GM19099 (cell line): ENCODE results near the gene PTX4.

Experiments
- POLR2A ChIP-seq: IDR thresholded peaks from 3 replicates; pipeline ENCODE4 v1.6.1; 2011; ENCODE audit warnings: low read depth; ENCODE audit not compliant: insufficient read length; ENCODE audit errors: extremely low read depth

Gene PTX4

GRCh38 chr16:1497014-1497598, 8.4 kb upstream of the PTX4 start:
- no peak for TF ChIP-seq POLR2A

GRCh38 chr16:1496464-1496863, 7.7 kb upstream of the PTX4 start:
- TF ChIP-seq POLR2A = no peak

GRCh38 chr16:1495889-1496262, 7.1 kb upstream of the PTX4 start:
- no peak for TF ChIP-seq POLR2A

GRCh38 chr16:1495211-1495888, 6.6 kb upstream of the PTX4 start:
- no peak for TF ChIP-seq POLR2A

DNA sequence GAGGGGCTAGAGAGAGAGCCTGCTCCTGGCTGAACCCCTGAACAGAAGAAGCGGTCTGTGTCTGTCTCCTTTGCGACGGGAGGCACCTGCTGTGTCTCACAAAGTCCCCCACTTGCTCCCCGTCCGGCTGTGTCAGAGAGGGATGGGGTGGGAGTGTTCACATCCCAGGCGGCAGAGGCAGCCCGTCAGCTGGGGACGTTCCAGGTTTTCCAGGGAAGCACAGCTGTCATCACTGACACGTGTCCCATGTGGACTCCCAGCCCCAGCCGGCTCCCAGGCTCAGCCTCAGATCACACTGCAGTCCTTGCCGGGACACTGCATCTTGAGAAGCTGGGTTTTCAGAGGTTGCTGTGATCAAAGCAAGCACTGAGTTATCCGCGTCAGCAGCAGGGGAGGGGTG, 6.0 kb upstream of the PTX4 start:
- no peak for TF ChIP-seq POLR2A

GRCh38 chr16:1494129-1494640, 5.4 kb upstream of the PTX4 start:
- TF ChIP-seq POLR2A = no peak

DNA sequence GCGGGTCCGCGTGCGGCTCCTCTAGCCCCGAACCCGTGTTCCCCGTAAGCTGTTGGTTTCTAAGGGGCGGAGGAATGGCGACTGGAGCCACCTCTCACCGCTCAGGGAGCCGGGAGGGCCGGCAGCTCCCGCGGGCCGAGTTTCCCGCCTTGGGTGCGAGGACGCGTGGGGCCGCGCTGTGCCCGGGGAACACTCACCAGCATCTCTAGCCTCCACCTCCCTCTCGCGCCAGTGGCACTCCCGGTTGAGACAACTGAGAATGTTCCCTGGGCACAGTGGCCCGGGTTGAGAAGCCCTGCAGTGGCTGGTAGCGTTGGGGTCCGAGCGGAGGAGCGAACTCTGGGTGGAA, 5.0 kb upstream of the PTX4 start:
- TF ChIP-seq POLR2A = no peak

DNA sequence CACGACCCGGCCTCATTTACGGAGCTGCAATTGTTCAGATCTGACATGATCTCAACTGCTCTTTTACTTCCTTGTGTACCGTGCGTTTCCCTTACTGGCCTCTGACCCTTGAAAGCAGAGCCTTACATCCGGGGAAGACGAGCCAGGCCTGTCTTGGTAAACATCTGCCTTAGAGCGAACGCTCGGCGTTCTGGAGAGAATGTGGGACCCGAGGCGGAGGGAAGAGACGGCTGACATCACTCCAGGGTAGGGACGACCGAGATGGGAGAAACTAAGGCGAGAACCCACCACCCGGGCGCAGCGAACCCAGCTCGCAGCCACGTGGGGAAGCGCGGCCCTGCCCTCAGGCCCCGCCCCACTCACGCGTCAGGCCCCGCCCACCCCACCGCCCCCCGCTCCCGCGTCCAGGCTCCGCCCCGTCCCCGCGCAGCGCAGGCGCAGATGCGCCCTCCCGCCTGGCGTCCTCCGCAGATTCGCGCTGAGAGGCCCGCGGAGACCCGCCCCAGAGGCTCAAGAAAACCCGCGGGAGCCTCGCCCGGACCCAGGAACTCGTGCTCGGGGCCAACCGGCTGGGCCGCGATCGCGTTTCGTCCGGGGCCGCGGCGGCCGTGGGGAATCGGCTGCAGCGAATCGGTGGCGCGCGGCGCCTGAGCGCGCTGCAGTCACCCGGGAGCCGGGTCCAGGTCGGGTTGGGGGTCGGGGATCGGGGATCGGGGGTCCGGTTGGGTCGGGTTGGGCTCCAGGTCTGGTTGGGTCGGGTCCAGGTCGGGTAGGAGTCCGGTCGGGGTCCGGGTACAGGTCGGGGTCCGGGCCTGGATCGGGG, 4.4 kb upstream of the PTX4 start, which contains the start of gene TELO2:
TSS of gene TELO2 (plus strand) at position 438 of the 823 bp plus-strand sequence. CDS start 922 bp downstream, outside the sequence.
- peak; percentile 68 for TF ChIP-seq POLR2A

DNA sequence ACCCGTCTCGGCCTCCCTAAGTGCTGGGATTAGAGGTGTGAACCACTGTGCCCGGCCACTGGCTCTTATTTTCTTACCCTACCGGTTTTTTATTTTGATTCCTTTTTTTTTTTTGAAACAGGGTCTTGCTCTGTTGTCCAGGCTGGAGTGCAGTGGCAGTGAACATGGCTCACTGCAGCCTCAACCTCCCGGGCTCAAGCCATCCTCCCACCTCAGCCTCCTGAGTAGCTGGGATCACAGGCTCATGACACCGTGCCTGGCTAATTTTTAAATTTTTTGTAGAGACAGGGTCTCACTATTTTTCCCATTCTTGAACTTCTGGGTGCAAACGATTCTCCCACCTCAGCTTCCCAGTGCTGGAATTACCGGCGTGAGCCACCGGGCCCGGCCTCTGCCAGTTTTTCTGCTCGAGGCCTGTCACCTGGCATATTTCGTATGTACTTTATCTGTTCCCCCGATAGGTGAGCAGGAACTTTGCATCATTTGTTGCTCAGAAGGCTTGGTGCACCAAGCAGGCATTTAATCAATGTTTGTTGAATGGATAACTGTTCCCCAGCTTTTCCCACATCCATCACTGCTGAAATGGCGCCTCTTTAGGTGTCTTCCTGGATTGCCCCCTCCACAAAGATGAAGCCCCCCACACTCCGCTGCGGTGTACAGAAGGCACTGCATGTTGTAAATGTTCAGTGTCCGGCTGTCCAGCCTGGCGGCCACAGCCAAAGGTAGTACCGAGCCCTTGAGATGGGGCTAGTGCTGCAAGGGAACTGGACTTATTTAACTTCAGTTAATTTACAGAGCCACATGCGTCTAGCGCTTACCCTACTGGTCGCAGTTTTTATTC, 3.6 kb upstream of the PTX4 start:
- no peak for TF ChIP-seq POLR2A

DNA sequence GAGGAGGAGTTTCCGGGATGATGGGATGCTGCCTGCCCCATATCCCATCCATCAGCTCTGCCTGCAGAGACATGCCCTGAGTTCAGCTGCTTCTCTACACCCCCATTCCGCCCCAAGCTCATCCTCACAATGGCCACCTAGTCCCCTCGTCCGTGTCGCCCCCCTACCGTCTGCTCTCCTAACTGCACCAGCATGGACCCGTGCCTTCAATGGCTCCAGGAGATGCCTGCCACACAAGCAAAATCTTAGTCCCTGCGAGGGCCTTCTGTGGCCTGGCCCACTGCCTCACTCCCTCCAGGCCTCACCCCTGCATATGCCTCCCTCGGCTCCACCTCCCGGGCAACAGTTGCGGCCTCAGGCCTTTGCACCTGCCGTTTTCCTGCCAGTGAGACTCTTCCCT, 2.6 kb upstream of the PTX4 start:
- TF ChIP-seq POLR2A = no peak

DNA sequence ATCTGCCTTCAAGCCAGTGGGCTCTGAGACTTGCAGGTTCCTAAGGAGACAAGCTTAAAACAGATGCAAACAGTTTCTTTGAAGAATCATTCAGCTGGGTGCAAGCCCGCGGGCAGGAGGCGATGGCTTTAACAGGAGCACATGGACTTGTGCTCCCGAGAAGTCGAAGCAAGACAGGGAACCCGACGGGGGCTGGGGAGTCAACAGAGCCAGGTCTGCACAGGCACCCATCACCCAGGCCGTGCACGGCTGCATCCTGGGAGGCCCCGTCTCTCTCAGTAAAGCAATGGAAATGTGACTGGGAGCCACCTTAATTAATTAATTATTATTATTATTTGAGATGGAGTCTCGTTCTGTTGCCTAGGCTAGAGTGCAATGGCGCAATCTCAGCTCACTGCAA, 333 bp upstream of the PTX4 start:
- no peak for TF ChIP-seq POLR2A

GRCh38 chr16:1488054-1488601, 616 bp downstream of the PTX4 start:
- TF ChIP-seq POLR2A = no peak

- TF ChIP-seq POLR2A = no peak
Measured at GRCh38 chr16:1487395-1488053, 1.2 kb downstream of the PTX4 start.
